ENCODE data around the gene DAD1.

DAD1 gene

GRCh38 chr14:22534547-22534946 lies 54.5 kb downstream of the DAD1 start:
- DNase-seq: no peak

- no peak for DNase-seq
Observed at GRCh38 chr14:22533739-22534359, 55.2 kb downstream of the DAD1 start.

DNA sequence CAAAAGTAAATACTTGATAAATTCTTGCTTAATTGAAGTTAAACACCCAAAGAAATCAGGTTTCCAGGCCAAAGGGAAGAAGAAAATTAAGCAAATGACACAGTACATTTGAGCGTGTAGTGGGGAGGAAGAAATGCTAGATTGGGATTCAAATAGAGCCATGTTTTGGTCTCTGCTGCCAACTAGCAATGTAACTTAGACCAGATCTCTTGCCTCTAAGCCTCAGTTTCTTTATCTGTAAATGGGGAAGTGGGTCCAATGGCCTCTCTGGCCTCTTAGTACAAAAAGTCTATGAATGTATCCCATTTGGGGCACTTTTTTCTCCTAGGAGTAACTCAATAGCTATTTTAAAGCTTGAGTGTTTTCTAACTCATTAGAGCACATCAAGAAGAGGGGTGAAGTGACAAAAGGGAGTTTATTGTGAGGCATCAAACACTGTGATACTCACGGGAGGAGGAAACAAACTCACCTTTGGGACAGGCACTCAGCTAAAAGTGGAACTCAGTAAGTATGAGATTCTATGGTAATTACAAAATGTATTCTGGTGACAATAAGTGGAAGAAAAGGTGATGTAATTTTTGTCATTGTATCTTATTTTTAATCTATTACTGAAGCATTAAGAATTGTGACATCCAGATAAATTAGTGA lies 55.8 kb downstream of the DAD1 start:
- no peak for DNase-seq

GRCh38 chr14:22532345-22533056 lies 56.5 kb downstream of the DAD1 start:
- DNase-seq: no peak

DNA sequence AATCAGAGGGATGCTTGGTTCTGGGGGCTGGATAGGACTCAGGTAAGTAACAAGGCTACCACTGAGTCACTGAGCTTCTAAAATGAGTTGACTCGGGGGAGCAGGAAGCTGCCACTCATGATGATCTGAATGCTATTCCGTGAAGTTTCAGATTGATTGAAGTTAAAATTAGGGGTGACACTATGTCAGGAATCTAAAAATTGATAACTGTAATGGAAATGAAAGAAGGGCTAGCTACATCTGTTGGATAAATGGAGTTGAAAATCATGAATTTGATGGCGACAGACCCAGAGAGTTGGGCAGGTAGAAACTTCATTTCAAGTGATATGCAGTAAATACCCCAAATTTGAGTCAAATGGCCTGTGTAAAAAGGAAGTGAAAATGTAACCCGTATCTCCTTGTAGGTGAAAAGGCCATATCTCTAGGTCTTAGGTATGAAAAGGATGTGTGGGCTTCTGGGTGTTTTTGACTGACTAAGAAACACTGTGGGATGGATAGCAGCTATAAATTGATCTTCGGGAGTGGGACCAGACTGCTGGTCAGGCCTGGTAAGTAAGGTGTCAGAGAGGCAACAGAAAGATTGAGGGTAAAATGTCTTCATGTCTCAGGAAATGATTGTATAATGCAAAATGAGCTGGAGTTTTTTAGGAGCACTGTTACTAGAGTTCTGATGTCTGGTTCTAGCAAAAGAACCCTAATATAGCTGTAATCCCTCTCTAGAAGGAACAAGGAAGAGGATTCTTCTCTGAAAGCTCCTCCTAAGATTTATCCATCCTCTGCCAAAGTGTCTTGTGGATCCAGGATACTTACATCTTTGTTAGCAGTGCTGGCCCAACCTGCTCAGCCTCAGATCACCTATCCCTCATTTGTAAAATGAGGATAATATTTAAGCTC lies 57.3 kb downstream of the DAD1 start:
- no peak for DNase-seq

GRCh38 chr14:22530127-22530526 lies 58.9 kb downstream of the DAD1 start:
- DNase-seq: no peak

DNA sequence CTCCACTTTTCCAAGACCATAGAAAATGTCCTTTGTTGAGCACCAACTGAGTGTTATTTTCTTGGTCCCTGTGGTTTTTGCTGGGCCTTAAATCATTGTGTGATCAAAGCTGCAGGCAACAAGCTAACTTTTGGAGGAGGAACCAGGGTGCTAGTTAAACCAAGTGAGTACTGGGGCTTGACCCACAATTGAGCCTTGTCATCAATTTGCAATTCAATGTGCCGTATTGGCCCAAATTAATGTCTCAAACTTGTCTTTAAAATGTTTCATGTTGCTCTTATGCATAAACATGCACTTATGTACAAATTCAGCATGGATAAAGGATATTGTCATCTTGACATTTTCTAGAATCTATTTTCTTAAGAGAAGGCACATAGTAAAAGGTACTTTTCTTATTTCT lies 62.3 kb downstream of the DAD1 start:
- no peak for DNase-seq

DNA sequence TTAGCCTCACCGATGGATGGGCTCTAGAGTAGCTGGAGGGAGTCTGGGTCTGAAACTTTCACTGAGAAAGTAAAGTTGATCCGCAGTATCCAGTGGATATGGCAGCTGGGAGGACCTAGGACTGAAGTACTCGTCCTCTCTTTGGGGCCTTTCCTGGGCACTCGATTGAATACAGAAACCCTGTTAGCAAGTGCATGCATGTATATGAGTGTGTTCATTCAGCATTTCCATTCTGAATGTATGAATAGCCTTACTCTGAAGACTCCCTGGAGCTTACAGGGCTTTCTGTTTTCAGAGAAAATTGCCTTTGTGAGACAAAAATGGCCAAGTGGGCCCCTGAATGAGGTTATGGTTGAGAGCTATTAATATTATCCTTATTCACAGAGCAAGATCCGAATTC lies 62.8 kb downstream of the DAD1 start:
- no peak for DNase-seq

DNA sequence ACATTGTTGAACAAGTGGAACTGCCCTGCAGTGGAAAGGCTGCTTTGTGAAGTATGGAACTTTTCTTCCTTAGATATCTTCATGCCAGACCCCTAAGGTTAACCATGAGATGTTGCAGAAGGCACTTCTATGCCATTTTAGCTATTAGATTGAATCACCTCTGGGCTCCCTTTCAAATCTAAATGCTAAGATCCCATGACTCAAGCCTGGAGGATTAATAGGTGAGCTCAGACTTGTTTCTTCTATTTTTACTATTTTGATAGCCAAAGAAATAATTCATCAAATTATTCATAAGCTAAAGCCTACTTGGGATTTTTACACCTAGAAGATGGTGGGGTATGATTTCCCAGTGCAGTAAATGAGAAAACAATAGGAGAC lies 64.3 kb downstream of the DAD1 start:
- no peak for DNase-seq

DNA sequence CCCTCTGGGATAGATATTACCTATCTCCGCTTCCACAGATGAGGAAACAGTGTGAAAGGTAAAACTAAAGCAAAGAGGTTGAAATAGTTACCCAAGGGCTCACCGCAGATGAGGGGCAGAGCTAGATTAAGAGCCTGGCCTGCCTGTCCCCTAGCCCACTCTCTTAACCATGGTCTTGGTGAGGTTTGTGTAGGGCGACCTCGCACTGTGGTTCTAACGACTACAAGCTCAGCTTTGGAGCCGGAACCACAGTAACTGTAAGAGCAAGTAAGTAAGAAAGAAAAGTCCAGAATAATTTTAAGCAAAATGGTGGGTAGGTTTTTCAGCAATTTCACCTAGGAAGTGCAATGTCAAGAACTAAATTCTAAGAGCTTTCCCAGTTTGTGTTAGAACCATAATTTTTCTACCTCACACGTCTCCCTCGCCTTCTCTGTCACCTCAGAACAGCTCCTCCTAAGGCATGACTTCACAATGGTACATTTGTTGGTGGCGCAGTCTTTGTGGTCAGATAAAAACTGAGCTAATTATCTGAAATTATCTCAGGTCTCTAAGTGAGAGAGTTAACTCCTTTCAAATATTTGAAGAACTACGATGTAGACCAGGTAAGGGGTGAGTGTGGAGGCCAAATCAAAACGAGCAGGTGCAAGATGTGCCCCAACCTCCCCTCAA lies 64.8 kb downstream of the DAD1 start:
- DNase-seq: no peak

DNA sequence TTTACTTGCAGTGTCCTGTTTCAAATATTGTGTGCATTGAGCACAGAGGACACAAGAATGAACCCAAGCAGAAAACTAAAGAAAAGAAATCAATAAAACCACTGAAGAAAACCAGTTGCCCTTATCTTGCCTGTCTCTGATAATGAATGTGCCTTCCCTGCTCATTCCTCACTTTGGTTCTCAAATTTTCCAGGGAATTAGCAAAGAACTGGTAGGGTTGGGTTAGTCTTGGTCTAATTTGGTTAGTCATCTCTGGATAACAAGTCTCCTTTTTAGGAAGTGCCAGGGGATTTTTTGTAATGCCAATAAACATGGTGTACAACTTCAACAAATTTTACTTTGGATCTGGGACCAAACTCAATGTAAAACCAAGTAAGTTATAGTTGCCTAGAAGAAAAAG lies 65.7 kb downstream of the DAD1 start:
- DNase-seq: no peak

GRCh38 chr14:22522466-22522957 lies 66.5 kb downstream of the DAD1 start:
- no peak for DNase-seq

GRCh38 chr14:22521449-22522239 lies 67.4 kb downstream of the DAD1 start:
- DNase-seq: no peak

- DNase-seq: no peak
Observed at GRCh38 chr14:22520796-22521195, 68.2 kb downstream of the DAD1 start.

- DNase-seq: no peak
Observed at GRCh38 chr14:22519877-22520685, 68.9 kb downstream of the DAD1 start.

- no peak for DNase-seq
Observed at GRCh38 chr14:22518073-22518472, 71.0 kb downstream of the DAD1 start.

- no peak for DNase-seq
Observed at GRCh38 chr14:22517117-22517720, 71.8 kb downstream of the DAD1 start.

DNA sequence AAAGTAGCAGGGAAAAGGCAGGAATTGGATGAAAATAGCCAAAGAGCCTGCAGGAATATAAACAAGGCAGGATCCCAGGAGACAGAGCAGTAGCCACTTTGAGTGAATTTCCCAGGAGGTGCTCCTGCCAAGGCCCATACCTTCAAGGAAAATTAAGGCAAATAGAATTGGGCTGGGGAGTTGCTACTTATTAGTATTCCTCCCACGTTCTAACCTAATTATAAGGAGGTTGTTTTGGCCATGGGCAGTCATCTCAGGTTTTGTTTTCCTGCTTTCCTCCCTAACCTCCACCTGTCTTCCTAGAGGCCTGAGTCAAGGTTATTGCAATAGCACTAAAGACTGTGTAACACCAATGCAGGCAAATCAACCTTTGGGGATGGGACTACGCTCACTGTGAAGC lies 73.1 kb downstream of the DAD1 start:
- no peak for DNase-seq

All from SHP77 (cell line).